Stimulated activated CD4-positive, alpha-beta T cell treated with anti-CD3 and anti-CD28 coated beads, Interleukin-2, amount 100 ng/mL, for 48 hours (primary cell): ENCODE measurements around the gene MRPS5.
"Not testable (repeated sequence)": the region's sequence is repeated elsewhere in the genome, so short reads cannot be mapped to it uniquely, and the experiment has no call there.

Experiments used
- DNase-seq, 2 donors: peaks; one replicate each; pipeline ENCODE4 v3.0.0-alpha.2; 2020

Gene MRPS5

DNA sequence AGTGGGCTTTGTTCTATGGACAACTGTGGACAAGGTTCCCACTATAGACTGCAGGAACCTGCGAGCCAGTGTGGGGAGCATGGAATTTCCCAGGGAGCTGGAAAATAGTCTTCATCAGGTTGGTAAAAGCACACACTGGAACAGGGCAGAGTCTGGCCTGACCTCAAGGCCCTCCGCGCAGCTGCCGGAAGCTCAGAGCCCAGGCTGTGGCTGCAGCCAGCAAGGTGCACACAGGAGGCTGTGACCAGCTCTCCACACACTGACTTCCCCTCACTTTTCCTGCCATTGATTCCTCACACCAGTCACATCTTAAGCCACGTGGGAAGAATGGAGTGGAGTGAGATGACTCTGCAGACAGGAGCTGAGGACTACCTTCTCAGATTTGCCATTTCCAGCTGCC lies 77.0 kb downstream of the MRPS5 start:
- no peak for DNase-seq

DNA sequence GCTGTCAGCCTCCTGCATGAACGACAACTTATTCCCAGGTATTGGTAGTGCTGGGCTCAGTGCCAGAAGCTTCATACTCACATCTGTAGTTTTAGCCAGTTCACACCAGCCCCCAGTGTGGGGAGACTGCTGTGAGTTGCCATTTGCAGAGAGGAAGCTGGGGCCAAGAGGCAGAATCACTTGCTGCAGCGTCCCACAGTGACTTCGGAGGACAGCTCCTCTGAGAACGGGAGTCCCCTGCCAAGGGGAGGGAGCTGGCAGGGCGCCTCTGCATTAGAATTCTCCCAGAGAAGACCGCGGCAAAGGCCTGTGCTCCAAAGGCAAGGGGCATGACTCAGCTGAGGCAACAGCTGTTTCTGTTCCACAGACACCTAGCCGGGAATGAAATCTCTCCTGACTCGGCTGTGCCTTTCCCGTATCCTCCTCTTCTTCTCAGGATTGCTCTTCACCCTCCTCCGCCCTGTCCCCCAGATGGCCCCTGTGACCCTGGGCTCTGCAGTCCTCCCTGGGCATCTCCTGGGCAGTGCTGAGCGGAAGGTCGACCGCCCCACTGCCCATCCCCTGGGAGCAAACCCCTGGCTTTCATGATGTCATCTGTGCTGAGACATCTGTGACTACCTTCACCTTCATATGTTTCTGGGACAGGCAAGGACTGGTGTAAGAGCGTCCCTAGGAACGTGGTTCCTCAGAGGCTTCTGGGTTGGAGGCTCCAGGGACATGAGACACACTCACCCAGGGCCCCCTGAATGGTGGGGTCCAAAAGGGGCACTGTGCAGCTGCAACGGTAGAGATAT lies 78.1 kb downstream of the MRPS5 start:
- no peak for DNase-seq

DNA sequence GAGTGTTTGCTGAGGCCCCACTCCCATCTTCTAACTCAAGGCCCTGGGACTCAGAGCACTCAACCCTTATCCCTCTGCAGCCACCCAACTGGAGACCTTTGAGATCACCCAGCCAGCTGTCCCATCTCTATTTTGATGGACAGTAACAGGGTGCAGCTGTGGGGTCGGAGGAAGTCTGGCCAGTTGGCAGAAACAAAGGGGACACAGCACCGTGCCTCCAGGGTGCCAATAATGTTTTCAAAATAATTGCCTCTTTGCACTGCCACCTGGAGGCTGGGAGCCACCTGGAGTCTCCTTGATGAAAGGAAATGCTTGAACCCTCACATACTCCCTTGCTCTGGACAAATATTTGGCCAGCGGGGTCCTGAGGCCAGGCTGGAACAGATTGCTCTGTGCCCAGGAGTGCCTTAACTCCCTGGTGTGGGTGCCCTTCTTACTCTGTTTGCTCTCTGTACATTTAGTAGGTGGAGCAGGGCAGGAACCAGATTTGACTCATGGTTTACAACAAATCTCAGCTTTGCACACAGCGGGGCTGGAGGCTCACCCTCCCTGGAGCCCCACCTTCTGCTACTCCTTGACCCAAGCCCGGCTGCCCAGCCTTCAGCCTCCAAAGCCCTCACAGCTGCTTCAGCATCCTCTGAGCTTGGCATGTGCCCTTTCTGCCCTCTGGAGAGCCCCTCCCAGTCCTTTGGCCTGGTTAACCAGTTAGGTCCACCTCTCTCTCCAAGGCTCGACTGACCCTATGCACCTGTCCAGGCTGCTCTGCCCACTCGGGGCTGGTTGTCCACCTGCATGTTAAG lies 78.9 kb downstream of the MRPS5 start:
- DNase-seq, result no peak

- DNase-seq, result no peak
Measured at GRCh38 chr2:95041824-95042442, 79.7 kb downstream of the MRPS5 start.

DNA sequence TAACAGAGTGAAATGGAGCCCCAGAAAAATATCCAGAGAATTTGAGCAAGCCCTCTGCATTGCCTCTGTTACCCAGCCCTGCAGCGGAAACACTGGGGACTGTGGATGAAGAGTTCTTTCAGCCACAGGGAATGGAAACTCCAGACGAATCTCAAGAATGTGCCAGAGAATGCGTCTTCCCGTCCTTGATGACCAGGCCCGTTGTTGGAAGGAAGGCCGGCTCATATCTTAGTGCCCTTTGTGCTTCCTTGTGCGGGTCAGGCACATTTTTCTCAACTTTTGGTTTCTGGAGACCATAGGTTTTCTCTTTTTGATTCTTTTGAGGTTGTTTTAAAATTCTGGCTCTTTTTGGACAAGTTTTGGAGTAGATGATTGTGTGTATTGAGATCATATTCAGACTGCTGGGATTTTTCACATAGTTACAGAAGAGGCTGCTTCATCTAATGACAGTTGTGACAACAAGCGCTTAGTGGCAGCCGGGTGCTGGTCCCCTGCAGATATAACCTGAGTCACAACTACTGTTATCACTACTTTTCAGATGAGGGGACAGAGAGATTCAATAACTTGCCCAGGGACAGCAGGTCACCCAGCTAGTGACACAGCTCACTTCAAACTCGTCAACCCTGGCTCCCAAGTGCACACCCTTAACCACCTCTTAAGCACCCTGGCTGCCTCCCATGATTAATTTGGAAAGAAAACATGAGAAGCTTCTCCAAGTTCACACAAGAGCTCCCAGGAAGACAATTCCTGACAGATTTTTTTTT lies 80.4 kb downstream of the MRPS5 start:
- DNase-seq, result no peak

DNA sequence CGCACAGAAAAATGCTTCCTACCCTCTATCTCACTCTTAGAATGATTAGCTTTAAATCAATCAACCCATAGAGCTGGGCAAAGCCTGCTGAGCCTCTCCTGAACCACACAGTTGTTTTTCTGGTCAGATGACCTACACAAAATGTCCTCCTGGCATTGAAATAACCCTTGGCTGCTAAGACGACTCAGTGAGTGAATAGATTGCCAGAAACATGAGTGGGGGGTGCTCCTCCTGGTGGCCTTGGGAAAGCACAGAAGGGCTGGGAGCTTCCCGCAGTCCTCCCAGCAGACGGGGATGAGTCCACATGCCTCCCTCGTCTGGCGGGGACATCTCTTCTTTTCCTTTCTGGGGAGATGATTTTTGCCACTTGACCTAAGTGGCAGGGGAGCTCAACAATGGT lies 81.2 kb downstream of the MRPS5 start:
- DNase-seq, result no peak

GRCh38 chr2:95039978-95040377 lies 81.6 kb downstream of the MRPS5 start:
- no peak for DNase-seq

DNA sequence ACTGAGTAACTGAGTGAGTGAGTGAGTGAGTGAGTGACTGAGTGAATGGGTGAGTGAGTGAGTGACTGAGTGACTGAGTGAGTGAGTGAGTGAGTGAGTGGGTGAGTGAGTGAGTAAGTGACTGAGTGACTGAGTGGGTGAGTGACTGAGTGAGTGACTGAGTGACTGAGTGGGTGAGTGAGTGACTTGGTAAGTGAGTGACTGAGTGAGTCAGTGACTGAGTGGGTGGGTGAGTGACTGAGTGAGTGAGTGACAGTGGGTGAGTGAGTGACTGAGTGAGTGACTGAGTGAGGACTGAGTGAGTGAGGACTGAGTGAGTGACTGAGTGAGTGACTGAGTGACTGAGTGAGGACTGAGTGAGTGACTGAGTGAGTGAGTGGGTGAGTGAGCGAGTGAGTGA lies 82.2 kb downstream of the MRPS5 start:
- DNase-seq, result no peak

GRCh38 chr2:95038635-95039298 lies 82.8 kb downstream of the MRPS5 start:
- no peak for DNase-seq

- not testable (repeated sequence) for DNase-seq
Measured at GRCh38 chr2:95037841-95038585, 83.6 kb downstream of the MRPS5 start.

DNA sequence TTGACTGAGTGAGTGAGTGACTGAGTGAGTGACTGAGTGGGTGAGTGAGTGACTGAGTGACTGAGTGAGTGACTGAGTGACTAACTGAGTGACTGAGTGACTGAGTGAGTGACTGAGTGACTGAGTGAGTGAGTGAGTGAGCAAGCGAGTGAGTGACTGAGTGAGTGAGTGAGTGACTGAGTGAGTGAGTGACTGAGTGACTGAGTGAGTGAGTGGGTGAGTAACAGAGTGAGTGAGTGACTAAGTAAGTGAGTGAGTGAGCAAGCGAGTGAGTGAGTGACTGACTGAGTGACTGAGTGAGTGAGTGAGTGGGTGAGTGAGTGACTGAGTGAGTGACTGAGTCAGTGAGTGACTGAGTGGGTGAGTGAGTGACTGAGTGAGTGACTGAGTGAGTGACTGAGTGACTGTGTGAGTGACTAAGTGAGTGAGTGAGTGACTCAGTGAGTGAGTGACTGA lies 84.2 kb downstream of the MRPS5 start:
- DNase-seq, result no peak

DNA sequence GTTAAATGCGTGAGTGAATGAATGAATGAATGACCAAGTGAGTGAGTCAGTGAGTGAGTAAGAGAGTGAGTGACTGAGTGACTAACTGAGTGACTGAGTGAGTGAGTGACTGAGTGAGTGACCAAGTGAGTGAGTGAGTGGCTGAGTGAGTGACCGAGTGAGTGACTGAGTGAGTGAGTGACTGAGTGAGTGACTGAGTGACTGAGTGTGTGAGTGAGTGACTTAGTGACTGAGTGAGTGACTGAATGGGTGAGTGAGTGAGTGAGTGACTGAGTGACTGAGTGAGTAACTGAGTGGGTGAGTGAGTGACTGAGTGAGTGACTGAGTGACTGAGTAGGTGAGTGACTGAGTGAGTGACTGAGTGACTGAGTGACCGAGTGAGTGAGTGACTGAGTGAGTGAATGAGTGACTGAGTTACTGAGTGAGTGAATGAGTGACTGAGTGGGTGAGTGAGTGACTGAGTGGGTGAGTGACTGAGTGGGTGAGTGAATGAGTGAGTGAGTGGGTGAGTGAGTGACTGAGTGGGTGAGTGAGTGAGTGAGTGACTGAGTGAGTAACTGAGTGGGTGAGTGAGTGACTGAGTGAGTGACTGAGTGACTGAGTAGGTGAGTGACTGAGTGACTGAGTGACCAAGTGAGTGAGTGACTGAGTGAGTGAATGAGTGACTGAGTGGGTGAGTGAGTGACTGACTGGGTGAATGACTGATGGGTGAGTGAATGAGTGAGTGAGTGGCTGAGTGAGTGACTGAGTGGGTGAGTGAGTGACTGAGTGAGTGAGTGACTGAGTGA lies 84.8 kb downstream of the MRPS5 start:
- no peak for DNase-seq
